ENCODE results near the gene TUT4.

- TF ChIP-seq, protein P1, sequence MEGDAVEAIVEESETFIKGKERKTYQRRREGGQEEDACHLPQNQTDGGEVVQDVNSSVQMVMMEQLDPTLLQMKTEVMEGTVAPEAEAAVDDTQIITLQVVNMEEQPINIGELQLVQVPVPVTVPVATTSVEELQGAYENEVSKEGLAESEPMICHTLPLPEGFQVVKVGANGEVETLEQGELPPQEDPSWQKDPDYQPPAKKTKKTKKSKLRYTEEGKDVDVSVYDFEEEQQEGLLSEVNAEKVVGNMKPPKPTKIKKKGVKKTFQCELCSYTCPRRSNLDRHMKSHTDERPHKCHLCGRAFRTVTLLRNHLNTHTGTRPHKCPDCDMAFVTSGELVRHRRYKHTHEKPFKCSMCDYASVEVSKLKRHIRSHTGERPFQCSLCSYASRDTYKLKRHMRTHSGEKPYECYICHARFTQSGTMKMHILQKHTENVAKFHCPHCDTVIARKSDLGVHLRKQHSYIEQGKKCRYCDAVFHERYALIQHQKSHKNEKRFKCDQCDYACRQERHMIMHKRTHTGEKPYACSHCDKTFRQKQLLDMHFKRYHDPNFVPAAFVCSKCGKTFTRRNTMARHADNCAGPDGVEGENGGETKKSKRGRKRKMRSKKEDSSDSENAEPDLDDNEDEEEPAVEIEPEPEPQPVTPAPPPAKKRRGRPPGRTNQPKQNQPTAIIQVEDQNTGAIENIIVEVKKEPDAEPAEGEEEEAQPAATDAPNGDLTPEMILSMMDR (conservative IDR thresholded peaks at IDR 0.05 in 1 of 2, IDR thresholded peaks at IDR 0.05 in 1 of 2; ENCODE audit: low read depth in 1 of 2, low read length in 2 of 2), result no peak
- TF ChIP-seq EZH2 (IDR thresholded peaks at IDR 0.05; ENCODE audit: low read length, missing control alignments), result no peak
These were observed 89.0 kb downstream of the TUT4 start for GRCh38 chr1:52463891-52464290.
